Suppressor macrophage treated with lipopolysaccharide for 1 hour (primary cell): Measurements from ENCODE around the gene LGALS9.
"Not testable (repeated sequence)": the region's sequence is repeated elsewhere in the genome, so short reads cannot be mapped to it uniquely, and the experiment has no call there.

Experiments
- DNase-seq, 3 donors: peaks; one replicate each; pipeline ENCODE4 v3.0.0-alpha.2; 2020 to 2022

LGALS9 gene

GRCh38 chr17:27603880-27604794 lies 26.9 kb upstream of the LGALS9 start:
- no peak for DNase-seq

GRCh38 chr17:27605409-27605808 lies 25.6 kb upstream of the LGALS9 start:
- DNase-seq = no peak

GRCh38 chr17:27607521-27608091 lies 23.4 kb upstream of the LGALS9 start:
- DNase-seq = no peak

- no peak for DNase-seq
Observed at GRCh38 chr17:27608328-27609230, 22.4 kb upstream of the LGALS9 start.

GRCh38 chr17:27609611-27610303 lies 21.2 kb upstream of the LGALS9 start:
- DNase-seq = peak; percentile 66 to 77 (median 75)

GRCh38 chr17:27610304-27610677 lies 20.7 kb upstream of the LGALS9 start:
- DNase-seq = no peak

GRCh38 chr17:27612160-27612770 lies 18.7 kb upstream of the LGALS9 start:
- DNase-seq = peak in 1 of 3 donors; percentile 21

GRCh38 chr17:27613433-27613832 lies 17.6 kb upstream of the LGALS9 start:
- no peak for DNase-seq

- no peak for DNase-seq
Observed at GRCh38 chr17:27615121-27615520, 15.9 kb upstream of the LGALS9 start.

GRCh38 chr17:27616414-27616813 lies 14.6 kb upstream of the LGALS9 start:
- DNase-seq = no peak

GRCh38 chr17:27618417-27618816 lies 12.6 kb upstream of the LGALS9 start:
- no peak for DNase-seq

GRCh38 chr17:27620721-27621120 lies 10.3 kb upstream of the LGALS9 start:
- DNase-seq = no peak

GRCh38 chr17:27621536-27621935 lies 9.5 kb upstream of the LGALS9 start:
- no peak for DNase-seq

- DNase-seq = no peak
Observed at GRCh38 chr17:27621942-27622559, 8.9 kb upstream of the LGALS9 start.

GRCh38 chr17:27622986-27623385 lies 8.0 kb upstream of the LGALS9 start:
- no peak for DNase-seq

GRCh38 chr17:27623614-27624013 lies 7.4 kb upstream of the LGALS9 start:
- no peak for DNase-seq

GRCh38 chr17:27624539-27624938 lies 6.4 kb upstream of the LGALS9 start:
- no peak for DNase-seq

- DNase-seq = no peak
Observed at GRCh38 chr17:27625856-27626255, 5.1 kb upstream of the LGALS9 start.

GRCh38 chr17:27627514-27627913 lies 3.5 kb upstream of the LGALS9 start:
- DNase-seq = no peak

- no peak for DNase-seq
Observed at GRCh38 chr17:27628376-27628775, 2.6 kb upstream of the LGALS9 start.

GRCh38 chr17:27629260-27629659 lies 1.7 kb upstream of the LGALS9 start:
- not testable (repeated sequence) for DNase-seq

- peak; percentile 66 to 69 (median 68) for DNase-seq
Observed at GRCh38 chr17:27631411-27631760, 398 bp downstream of the LGALS9 start.
